Body of pancreas (tissue), 4 donors: ENCODE measurements around the gene KLHL8. TPM values are rescaled to one million over a fixed set of nuclear protein-coding genes. Genes with fewer than 3 reads are reported as not detected.

Source experiments
- ATAC-seq: fragments of 150-250 bp; one replicate; pipeline ENCODE4 v1.9.1; 2016
- DNase-seq, 4 donors: peaks; one replicate each; pipeline ENCODE4 v3.0.0-alpha.2; 2019
- H3K27ac ChIP-seq, 4 donors: fragments of 200-600 bp; sonication (generic); 1 replicate in 3 of 4; 2 replicates in 1 of 4; pipeline versions ENCODE4 v1.5.1 to v1.6.1; 2016 to 2019; ENCODE audit warnings: mild to moderate bottlenecking in 1 of 4, mixed read lengths in 1 of 4, moderate library complexity in 1 of 4
- H3K27me3 ChIP-seq, 2 donors: fragments of 200-600 bp; sonication (generic); one replicate each; pipeline ENCODE4 v1.6.0; 2016; ENCODE audit warnings: mild to moderate bottlenecking in 1 of 2
- H3K36me3 ChIP-seq, 2 donors: fragments of 200-600 bp; sonication (generic); replicated peaks in 1 of 2; 2 replicates each; pipeline ENCODE4 v1.5.1; 2016; ENCODE audit warnings: low read depth in 2 of 2; ENCODE audit not compliant: insufficient read depth in 1 of 2
- H3K4me1 ChIP-seq: fragments of 200-600 bp; sonication (generic); one replicate; pipeline ENCODE4 v1.6.0; 2016
- H3K4me3 ChIP-seq, 2 donors: fragments of 200-600 bp; sonication (generic); 1 replicate in 1 of 2; 2 replicates in 1 of 2; pipeline ENCODE4 v1.5.1; 2016 to 2019
- H3K9me3 ChIP-seq, 3 donors: fragments of 200-600 bp; sonication (generic); 1 replicate in 2 of 3; 2 replicates in 1 of 3; pipeline ENCODE4 v1.5.1; 2016
- CTCF ChIP-seq, 7 experiments: fragments of 450-650 bp in 4 of 7; fragments of 200-600 bp in 3 of 7; sonication (generic) in 3 of 7; IDR thresholded peaks; one replicate each; pipeline ENCODE4 v1.5.1; 2016 to 2019; ENCODE audit warnings: antibody characterized with exemption in 7 of 7
- POLR2A ChIP-seq, 3 donors: fragments of 450-650 bp; IDR thresholded peaks; one replicate each; pipeline ENCODE4 v1.6.1; 2016; ENCODE audit warnings: antibody characterized with exemption in 3 of 3, mild to moderate bottlenecking in 2 of 3
- WGBS, 2 donors: methylation state at CpG; one replicate each; pipeline ENCODE4 v1.1.5; 2017; 5-methylcytosine and 5-hydroxymethylcytosine counted together
- intact Hi-C: fragments of 100-400 bp; cut with DNase I; formaldehyde crosslinking; loops from one replicate; pipeline ENCODE4 v1.15.1; 2023
- total RNA-seq, 2 donors: library from RNA; depleted of rRNA; stranded (reverse); fragments of >200 nt; gene quantifications; one replicate each; pipeline ENCODE4 v1.1.0, GENCODE V29; 2016

The KLHL8 gene
- total RNA-seq, 2 donors from 2014 or later, result 4.4 to 9.9 TPM

DNA sequence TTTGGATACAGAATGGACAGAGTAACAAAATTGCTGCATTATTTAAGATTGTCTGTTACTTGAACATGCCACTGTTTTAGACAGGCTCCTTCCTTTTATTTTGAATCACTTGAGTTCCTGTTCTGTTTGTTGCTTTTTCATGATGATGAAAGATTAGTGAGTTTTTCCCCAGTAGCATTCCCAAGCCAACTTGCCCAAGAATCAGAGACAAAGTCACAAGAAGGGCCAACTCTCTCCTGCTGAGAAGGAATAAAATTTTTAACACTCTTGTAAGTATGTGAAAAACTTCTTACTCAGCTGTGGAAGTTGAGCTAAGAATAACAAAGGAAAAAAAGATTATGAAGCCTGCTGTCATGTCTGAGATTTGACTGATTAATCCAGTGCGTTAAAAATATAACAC lies 104.2 kb downstream of the KLHL8 start:
- ATAC-seq (no peak), DNase-seq (no peak)
- intact Hi-C loops, result no loop called here
- Histone ChIP-seq H3K9me3 (no peaks in the 10 kb centered on the region), H3K36me3 (peaks cover 11 to 15% of the 10 kb centered on the region in 2 donors), H3K27me3 (no peaks in the 10 kb centered on the region), H3K4me3 (no peak overlapping the region), H3K4me1 (peaks cover 25% of the 10 kb centered on the region), H3K27ac (peak overlapping the region in 1 of 4 donors; percentile 68)
- 76 to 80% methylated on average over 1 of the region's 1 CpG for WGBS, 2 donors
- TF ChIP-seq CTCF (IDR thresholded peaks at IDR 0.05) (no peak), POLR2A (IDR thresholded peaks at IDR 0.05) (no peak)

DNA sequence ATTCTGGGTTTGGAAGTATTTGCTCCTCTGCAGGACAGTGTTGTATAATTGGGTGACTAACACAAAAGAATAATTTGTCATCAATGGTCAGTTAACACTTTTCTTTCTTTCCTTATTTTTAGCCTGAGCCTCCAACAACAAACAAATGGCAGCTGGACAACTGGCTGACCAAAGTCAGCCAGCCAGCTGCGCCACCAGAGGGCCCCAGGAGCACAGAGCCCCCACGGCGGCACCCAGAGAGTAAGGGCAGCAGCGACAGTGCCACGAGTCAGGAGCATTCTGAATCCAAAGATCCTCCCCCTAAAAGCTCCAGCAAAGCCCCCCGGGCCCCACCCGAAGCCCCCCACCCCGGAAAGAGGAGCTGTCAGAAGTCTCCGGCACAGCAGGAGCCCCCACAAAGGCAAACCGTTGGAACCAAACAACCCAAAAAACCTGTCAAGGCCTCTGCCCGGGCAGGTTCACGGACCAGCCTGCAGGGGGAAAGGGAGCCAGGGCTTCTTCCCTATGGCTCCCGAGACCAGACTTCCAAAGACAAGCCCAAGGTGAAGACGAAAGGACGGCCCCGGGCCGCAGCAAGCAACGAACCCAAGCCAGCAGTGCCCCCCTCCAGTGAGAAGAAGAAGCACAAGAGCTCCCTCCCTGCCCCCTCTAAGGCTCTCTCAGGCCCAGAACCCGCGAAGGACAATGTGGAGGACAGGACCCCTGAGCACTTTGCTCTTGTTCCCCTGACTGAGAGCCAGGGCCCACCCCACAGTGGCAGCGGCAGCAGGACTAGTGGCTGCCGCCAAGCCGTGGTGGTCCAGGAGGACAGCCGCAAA lies 106.0 kb downstream of the KLHL8 start:
- H3K27me3 ChIP-seq, result no peaks in the 10 kb centered on the region
- H3K27ac ChIP-seq, result no peak overlapping the region
- no peaks in the 10 kb centered on the region for H3K9me3 ChIP-seq
- H3K4me3 ChIP-seq, result no peak overlapping the region
- peaks cover 14% of the 10 kb centered on the region for H3K4me1 ChIP-seq
- DNase-seq (no peak), ATAC-seq (no peak)
- intact Hi-C loops, result no loop called here
- H3K36me3 ChIP-seq, result peaks cover 11 to 17% of the 10 kb centered on the region in 2 donors
- 90 to 92% methylated on average over 16 to 23 of the region's 24 CpGs for WGBS, 2 donors
- no peak for TF ChIP-seq CTCF (IDR thresholded peaks at IDR 0.05)
- no peak for TF ChIP-seq POLR2A (IDR thresholded peaks at IDR 0.05)

- no peak for TF ChIP-seq POLR2A (IDR thresholded peaks at IDR 0.05)
- no peak for TF ChIP-seq CTCF (IDR thresholded peaks at IDR 0.05)
- no peak overlapping the region for H3K27ac ChIP-seq
- H3K36me3 ChIP-seq, result peaks cover 11 to 17% of the 10 kb centered on the region in 2 donors
- no peak overlapping the region for H3K4me3 ChIP-seq
- intact Hi-C loops, result no loop called here
- 76 to 87% methylated on average over 4 of the region's 4 CpGs for WGBS, 2 donors
- DNase-seq, result no peak
- H3K27me3 ChIP-seq, result no peaks in the 10 kb centered on the region
- H3K9me3 ChIP-seq, result no peaks in the 10 kb centered on the region
- ATAC-seq, result no peak
- peaks cover 7% of the 10 kb centered on the region for H3K4me1 ChIP-seq
These were observed 108.4 kb downstream of the KLHL8 start for GRCh38 chr4:87112063-87112462.

Other genes with a start within 250 kb of the KLHL8 start
- 10 to 100 TPM in 1 of 2 donors, under 1 TPM in 1; 0.66 to 19.7 TPM for gene HSD17B13, start 102.3 kb upstream of the KLHL8 start, total RNA-seq
- gene HSD17B11, start 170.6 kb upstream of the KLHL8 start, total RNA-seq, result 100 to 1,000 TPM in 1 of 2 donors, 10 to 100 TPM in 1; 21.4 to 105 TPM
- 10 to 100 TPM; 22.7 to 32.2 TPM for gene NUDT9, start 202.0 kb upstream of the KLHL8 start, total RNA-seq